HG03066 (cell line): ENCODE results near the gene PCSK4.
"Not testable (repeated sequence)": the region's sequence is repeated elsewhere in the genome, so short reads cannot be mapped to it uniquely, and the experiment has no call there.

Experiments
- ATAC-seq: cut with Tn5 transposase; IDR thresholded peaks from one replicate; pipeline ENCODE4 v1.9.1; 2021; ENCODE audit warnings: low read depth; ENCODE audit not compliant: unreplicated experiment

The PCSK4 gene

GRCh38 chr19:1505991-1506881, 16.1 kb upstream of the PCSK4 start:
- no peak for ATAC-seq

- ATAC-seq: no peak
These were observed 14.9 kb upstream of the PCSK4 start for GRCh38 chr19:1505012-1505411.

DNA sequence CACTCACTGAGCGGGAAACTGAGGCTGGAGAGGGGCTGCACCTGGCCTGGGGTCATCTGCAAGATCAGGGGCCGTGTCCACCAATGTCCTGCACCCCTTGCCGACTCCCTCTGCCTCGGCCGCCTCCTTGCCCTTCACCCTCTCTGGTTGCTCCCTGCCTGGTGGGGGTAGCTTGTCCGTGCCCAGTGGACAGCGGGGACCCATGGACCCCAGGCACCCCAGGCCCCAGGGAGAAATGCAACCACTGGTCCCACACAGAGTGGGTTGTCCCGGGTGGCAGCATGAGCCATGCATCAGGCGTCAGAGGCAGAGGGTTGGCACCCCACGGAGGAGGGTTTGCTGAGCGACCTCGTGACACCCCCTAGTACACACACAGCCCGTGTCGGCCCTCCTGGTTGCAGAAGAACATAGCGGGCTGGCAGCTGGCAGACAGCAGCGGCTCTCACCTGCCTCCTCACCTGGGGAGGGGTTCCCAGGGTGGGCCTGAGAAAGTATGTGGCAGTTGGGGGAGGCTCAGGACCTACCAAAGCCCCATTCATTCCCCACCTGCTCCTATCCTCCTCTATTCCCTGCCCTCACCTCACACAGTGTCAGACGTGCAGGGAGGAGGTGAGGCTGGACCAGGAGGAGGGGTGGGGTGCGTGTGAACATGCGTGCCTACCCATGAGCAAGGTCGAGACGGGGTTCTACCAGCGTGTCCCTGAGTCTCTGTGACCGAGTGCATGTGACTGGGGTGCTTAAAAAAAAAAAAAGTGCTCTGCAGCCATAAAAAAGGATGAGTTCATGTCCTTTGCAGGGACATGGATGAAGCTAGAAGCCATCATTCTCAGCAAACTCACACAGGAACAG, 14.0 kb upstream of the PCSK4 start:
- no peak for ATAC-seq

DNA sequence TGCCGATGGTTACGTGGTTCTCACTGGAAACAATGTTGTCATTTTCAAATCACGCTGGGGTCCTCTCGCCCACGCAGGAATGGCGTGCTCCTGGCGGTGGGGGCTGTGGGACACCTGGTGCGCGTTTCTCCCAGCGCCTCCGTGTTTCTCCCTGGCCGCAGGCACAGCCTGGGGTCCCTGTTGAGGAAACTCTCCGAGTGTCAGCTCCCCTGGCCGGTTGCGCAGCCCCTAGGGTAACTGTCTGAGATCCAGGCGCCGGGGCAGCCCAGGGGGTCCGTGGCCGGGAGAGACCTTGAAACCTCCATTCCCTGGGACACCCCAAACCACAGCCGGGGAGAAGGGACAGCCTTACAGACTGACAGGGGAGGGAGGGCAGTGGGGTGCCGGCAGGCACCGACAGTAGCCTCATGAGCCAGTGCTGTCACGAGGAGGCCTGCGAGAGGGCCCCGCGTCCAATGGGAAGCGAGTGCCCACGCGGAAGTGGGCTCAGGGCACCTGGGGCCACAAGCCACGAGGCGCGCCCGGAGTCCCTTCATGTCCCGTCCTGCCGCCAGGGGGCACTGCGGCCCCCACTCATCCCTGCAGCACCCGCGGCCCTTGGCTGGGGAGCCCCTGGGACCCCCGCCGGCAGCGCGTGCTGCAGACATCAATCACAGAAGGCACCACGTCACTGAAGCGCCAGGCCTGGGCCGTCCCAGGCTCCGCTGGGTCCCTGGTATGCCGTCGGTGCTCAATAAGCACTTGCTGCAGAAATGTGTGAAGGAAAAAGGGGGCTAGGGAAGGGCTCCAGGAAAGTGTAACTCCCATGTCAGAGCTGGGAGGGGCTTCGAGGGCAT, 13.2 kb upstream of the PCSK4 start:
- ATAC-seq: no peak

DNA sequence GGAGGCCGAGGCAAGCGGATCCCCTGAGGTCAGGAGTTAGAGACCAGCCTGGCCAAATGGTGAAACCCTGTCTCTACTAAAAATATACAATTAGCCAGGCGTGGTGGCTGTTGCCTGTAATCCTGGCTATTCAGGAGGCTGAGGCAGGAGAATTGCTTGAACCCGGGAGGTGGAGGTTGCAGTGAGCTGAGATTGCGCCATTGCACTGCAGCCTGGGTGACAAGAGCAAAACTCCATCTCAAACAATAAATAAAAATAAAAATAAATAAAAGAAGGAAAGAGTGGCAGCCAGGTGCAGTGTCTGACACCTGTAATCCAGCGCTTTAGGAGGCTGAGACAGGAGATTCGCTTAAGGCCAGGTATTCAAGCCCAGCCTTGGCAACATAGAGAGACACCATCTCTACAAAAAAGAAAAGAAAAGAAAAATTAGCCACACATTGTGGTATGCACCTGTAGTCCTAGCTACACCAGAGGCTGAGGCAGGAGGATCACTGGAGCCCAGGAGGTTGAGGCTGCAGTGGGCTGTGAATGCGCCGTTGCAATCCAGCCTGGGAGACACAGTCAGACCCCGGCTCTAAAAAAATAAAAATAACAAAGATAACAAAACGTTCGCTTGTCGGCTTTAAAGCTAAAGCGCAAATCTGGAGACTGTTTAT, 12.4 kb upstream of the PCSK4 start:
- ATAC-seq: no peak

- no peak for ATAC-seq
These were observed 11.0 kb upstream of the PCSK4 start for GRCh38 chr19:1501200-1501595.

DNA sequence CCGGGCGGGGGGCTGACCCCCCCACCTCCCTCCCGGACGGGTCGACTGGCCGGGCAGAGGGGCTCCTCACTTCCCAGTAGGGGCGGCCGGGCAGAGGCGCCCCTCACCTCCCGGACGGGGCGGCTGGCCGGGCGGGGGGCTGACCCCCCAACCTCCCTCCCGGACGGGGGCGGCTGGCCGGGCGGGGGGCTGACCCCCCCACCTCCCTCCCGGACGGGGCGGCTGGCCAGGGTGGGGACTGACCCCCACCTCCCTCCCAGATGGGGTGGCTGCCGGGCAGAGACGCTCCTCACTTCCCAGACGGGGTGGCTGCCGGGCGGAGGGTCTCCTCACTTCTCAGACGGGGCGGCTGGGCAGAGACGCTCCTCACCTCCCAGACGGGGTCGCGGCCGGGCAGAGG, 9.1 kb upstream of the PCSK4 start:
- ATAC-seq: not testable (repeated sequence)

DNA sequence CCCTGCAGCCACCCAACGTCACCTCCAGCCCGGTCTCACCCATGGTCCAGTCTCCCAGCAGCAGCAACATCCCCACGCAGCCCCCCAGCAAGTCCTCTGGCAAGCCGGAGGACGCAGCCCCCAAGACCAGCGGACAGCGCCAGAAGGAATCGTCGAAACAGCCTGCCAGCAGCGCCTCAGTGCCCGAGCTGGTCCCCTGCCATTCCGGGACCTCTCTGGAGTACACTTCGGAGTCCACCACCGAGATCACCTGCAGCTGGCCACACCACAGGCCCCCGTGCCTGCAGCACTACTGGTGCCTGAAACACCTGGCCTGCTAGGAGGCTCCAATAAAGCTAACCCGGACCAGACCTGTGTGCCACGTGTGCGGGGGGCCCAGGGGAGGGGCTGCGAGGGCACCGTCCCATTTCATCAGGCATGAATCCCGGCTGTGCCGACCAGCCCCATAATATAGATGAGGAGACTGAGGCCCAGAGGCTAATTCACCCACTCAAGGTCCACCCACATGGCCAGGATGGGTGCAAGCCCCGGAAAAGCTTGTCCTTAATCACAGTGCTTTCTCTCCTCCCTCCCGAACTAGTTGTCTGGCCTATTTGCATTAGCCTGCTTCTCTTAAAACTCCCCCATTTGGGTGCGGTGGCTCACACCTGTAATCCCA, 7.6 kb upstream of the PCSK4 start:
- no peak for ATAC-seq

DNA sequence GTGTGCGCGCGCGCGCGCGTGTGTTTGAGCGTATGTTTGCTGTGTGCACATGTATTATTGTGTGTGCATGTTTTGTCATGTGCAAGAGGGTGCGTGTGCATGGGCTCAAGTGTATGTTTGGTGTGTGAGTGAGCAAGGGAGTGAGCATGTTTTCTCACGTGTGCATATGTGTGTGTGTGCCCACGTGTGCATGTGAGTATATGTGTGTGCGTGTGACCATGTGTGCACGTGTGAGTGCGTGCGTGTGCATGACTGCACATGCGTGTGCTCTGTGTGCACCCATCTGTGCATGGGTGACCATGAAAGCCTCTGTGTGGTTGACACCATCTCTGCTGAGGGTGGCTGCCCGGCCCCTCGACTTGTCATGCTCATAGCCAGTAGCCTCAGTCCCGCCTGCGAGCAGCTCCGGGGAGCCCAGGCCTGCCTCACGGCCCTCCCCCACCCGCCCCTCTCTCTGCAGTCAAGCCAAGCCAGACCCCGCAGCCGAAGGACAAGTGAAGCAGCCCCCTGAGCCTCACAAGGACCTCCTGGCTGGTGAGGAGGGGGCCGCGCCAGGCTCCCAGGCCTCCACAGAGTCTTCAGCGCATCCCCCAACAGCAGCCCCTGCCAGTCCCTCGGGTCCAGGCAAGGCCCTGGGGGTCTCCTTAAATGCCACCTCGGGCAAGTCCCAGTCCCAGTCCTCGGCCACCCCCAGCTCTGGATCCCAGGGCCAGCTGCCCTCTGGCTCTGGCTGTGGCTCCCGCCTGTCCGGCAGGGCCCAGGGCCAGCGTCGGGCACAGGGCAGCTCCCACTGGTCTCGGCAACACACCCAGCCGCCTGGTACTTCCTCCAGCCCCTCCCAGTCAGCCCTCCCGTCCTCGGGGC, 6.8 kb upstream of the PCSK4 start:
- ATAC-seq: no peak

DNA sequence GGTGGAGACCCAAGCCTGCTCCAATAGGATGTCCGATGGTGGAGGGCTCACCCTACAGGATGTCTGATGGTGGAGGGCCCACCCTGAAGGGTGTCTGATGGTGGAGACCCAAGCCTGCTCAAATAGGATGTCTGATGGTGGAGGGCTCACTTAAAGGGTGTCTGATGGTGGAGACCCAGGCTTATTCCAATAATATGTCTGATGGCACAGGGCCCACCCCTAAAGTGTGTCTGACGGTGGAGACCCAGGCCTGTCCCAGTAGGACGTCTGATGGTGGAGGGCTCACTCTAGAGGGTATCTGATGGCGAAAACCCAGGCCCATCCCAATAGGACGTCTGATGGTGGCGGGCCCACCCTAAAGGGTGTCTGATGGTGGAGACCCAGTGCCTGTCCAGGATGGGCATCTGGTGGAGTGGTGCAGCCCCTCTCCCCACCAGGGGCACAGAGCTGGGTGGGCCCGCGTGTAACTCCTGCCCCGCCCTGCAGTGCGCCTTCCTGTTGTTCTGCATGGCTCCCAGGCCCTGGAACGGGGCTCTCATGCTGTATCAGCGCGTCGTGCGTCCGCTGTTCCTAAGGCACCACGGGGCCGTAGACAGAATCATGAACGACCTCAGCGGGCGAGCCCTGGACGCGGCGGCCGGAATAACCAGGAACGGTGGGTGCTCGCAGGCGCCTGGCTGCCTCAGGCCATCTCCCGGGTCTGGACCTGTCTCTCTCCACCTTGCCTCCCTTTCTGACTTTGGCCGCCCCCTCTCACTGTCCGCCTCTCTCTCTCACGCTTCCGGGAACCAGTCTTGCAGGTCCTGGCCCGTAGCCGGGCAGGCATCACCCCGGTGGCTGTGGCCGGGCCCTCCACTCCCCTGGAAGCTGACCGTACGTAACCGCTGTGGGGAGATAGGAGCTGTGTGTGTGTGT, 5.9 kb upstream of the PCSK4 start:
- ATAC-seq: no peak

GRCh38 chr19:1495051-1495798, 5.1 kb upstream of the PCSK4 start:
- ATAC-seq: no peak

- ATAC-seq: no peak
These were observed 4.1 kb upstream of the PCSK4 start for GRCh38 chr19:1494115-1494815.

- no peak for ATAC-seq
These were observed 2.4 kb upstream of the PCSK4 start for GRCh38 chr19:1492474-1493006.

DNA sequence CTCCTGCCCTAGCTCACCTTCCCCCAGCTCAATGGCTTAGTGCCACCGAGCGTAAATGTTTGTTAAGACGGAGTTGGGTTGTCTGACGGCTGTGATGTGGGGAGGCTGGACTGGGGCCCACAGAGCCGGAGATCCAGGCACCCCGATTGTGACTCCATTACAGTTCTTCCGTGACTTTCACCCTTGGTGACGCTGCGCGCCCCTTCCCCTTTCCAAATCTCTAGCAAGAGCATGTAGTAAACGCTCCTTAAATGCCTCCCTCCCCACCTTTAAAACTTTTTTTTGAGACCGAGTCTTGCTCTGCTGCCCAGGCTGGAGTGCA, 1.7 kb upstream of the PCSK4 start:
- ATAC-seq: no peak

- ATAC-seq: no peak
These were observed 1.1 kb upstream of the PCSK4 start, which contains the start of gene REEP6 for GRCh38 chr19:1491114-1491848. TSS of gene REEP6 (plus strand) at chr19:1491181. CDS start at chr19:1491270, 89 bp downstream.
